Lower leg skin (tissue), 4 donors: ENCODE results near the gene GIMAP5. TPM values are rescaled to one million over a fixed set of nuclear protein-coding genes. Genes with fewer than 3 reads are reported as not detected.

ENCODE experiments used
- DNase-seq, 2 donors: peaks; one replicate each; pipeline ENCODE4 v3.0.0-alpha.2; 2019; ENCODE audit warnings: low spot score in 2 of 2
- H3K4me3 ChIP-seq: fragments of 200-600 bp; sonication (generic); 2 replicates; pipeline ENCODE4 v1.5.1; 2017; ENCODE audit warnings: mild to moderate bottlenecking, low read depth; ENCODE audit not compliant: poor library complexity, severe bottlenecking
- POLR2A ChIP-seq, 2 donors: fragments of 450-650 bp; IDR thresholded peaks; one replicate each; pipeline ENCODE4 v1.6.1; 2016 to 2017; ENCODE audit warnings: antibody characterized with exemption in 2 of 2, mild to moderate bottlenecking in 1 of 2, moderate library complexity in 1 of 2
- WGBS, 2 donors: methylation state at CpG; one replicate each; pipeline ENCODE4 v1.1.5; 2018; 5-methylcytosine and 5-hydroxymethylcytosine counted together
- intact Hi-C: fragments of 100-400 bp; cut with DNase I; formaldehyde crosslinking; loops from one replicate; pipeline ENCODE4 v1.15.0; 2023; ENCODE audit warnings: low total_unique reads
- total RNA-seq, 4 donors: library from RNA; depleted of rRNA; stranded (reverse); fragments of >200 nt; gene quantifications; one replicate each; pipeline ENCODE4 v1.1.0, GENCODE V29; 2016
- TF ChIP-seq, protein P1 (sequence below), 3 donors: fragments of 450-650 bp; IDR thresholded peaks; one replicate each; pipeline ENCODE4 v1.5.1; 2016; ENCODE audit warnings: antibody characterized with exemption in 3 of 3, mild to moderate bottlenecking in 3 of 3, moderate library complexity in 2 of 3

Gene GIMAP5
- total RNA-seq, 4 donors from 2014 or later: 4.6 to 18.7 (median 10.9) TPM

GRCh38 chr7:150739033-150739432, 1.8 kb downstream of the GIMAP5 start:
- intact Hi-C loops: loop anchor here (10.0 kb wide), 1 partner anchor 294 kb away; no protein-coding TSS in a partner anchor
- no peak overlapping the region for H3K4me3 ChIP-seq
- no peak for DNase-seq
- no peak for TF ChIP-seq POLR2A (IDR thresholded peaks at IDR 0.05)
- TF ChIP-seq, protein P1, sequence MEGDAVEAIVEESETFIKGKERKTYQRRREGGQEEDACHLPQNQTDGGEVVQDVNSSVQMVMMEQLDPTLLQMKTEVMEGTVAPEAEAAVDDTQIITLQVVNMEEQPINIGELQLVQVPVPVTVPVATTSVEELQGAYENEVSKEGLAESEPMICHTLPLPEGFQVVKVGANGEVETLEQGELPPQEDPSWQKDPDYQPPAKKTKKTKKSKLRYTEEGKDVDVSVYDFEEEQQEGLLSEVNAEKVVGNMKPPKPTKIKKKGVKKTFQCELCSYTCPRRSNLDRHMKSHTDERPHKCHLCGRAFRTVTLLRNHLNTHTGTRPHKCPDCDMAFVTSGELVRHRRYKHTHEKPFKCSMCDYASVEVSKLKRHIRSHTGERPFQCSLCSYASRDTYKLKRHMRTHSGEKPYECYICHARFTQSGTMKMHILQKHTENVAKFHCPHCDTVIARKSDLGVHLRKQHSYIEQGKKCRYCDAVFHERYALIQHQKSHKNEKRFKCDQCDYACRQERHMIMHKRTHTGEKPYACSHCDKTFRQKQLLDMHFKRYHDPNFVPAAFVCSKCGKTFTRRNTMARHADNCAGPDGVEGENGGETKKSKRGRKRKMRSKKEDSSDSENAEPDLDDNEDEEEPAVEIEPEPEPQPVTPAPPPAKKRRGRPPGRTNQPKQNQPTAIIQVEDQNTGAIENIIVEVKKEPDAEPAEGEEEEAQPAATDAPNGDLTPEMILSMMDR (IDR thresholded peaks at IDR 0.05): no peak

DNA sequence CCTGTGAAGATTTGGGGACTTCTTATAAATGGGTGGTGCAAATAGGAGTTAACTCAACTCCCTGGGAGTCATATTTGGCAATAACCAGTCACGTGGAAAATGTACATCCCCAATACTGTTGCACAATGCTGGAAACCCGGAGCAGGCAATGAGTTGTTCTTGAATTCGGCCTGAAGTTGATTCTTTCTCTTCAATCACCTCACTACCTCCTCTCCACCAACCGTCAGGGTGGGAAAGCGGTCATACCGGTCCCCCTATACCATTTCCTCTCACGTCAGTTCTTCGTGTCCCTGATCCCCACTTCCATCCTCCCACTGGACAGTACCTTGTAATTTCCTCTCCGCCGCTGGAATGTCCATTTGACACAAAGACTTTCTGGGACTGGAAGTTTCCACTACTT, 2.8 kb downstream of the GIMAP5 start:
- no peak for DNase-seq
- 79% methylated on average over 10 of the region's 10 CpGs for WGBS, 2 donors
- intact Hi-C loops: no loop called here
- TF ChIP-seq, protein P1 (IDR thresholded peaks at IDR 0.05): no peak
- no peak for TF ChIP-seq POLR2A (IDR thresholded peaks at IDR 0.05)
- no peak overlapping the region for H3K4me3 ChIP-seq

DNA sequence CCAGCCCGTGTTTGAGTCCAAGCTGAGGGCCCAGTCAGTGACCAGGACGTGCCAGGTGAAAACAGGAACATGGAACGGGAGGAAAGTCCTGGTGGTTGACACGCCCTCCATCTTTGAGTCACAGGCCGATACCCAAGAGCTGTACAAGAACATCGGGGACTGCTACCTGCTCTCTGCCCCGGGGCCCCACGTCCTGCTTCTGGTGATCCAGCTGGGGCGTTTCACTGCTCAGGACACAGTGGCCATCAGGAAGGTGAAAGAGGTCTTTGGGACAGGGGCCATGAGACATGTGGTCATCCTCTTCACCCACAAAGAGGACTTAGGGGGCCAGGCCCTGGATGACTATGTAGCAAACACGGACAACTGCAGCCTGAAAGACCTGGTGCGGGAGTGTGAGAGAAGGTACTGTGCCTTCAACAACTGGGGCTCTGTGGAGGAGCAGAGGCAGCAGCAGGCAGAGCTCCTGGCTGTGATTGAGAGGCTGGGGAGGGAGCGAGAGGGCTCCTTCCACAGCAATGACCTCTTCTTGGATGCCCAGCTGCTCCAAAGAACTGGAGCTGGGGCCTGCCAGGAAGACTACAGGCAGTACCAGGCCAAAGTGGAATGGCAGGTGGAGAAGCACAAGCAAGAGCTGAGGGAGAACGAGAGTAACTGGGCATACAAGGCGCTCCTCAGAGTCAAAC, 5.2 kb downstream of the GIMAP5 start:
- no peak for DNase-seq
- no peak for TF ChIP-seq POLR2A (IDR thresholded peaks at IDR 0.05)
- TF ChIP-seq, protein P1 (IDR thresholded peaks at IDR 0.05): no peak
- intact Hi-C loops: no loop called here
- WGBS, 2 donors: 86% methylated on average over 14 of the region's 14 CpGs
- H3K4me3 ChIP-seq: no peak overlapping the region

GRCh38 chr7:150744041-150744656, 6.9 kb downstream of the GIMAP5 start:
- intact Hi-C loops: no loop called here
- TF ChIP-seq, protein P1 (IDR thresholded peaks at IDR 0.05): no peak
- TF ChIP-seq POLR2A (IDR thresholded peaks at IDR 0.05): no peak
- 80 to 84% methylated on average over 8 of the region's 8 CpGs for WGBS, 2 donors
- DNase-seq: no peak
- no peak overlapping the region for H3K4me3 ChIP-seq

GRCh38 chr7:150745086-150745485, 7.9 kb downstream of the GIMAP5 start:
- 75 to 77% methylated on average over 5 of the region's 5 CpGs for WGBS, 2 donors
- no peak overlapping the region for H3K4me3 ChIP-seq
- no peak for DNase-seq
- no peak for TF ChIP-seq POLR2A (IDR thresholded peaks at IDR 0.05)
- TF ChIP-seq, protein P1 (IDR thresholded peaks at IDR 0.05): no peak
- intact Hi-C loops: no loop called here
